Stomach (tissue), 9 donors: ENCODE measurements around the gene CFAP65. TPM values are rescaled to one million over a fixed set of nuclear protein-coding genes. Genes with fewer than 3 reads are reported as not detected.

Experiments used
- DNase-seq, 2 donors: peaks; one replicate each; pipeline versions ENCODE4 v3.0.0 to v3.0.0-alpha.2; 2013 to 2019
- H3K27ac ChIP-seq, 5 donors: fragments of 200-600 bp in 4 of 5; sonication (generic) in 4 of 5; one replicate each; pipeline ENCODE4 v1.5.1; 2013 to 2019; ENCODE audit warnings: mild to moderate bottlenecking in 1 of 5, moderate library complexity in 1 of 5
- H3K27me3 ChIP-seq, 3 donors: fragments of 200-600 bp; sonication (generic); one replicate each; pipeline ENCODE4 v1.5.1; 2017 to 2019; ENCODE audit warnings: mixed run types in 1 of 3
- H3K36me3 ChIP-seq, 4 donors: fragments of 200-600 bp; sonication (generic); 1 replicate in 3 of 4; 2 replicates in 1 of 4; pipeline ENCODE4 v1.5.1; 2016 to 2019
- H3K4me1 ChIP-seq, 4 donors: fragments of 200-600 bp; sonication (generic); one replicate each; pipeline ENCODE4 v1.5.1; 2016 to 2019
- H3K4me3 ChIP-seq, 4 donors: fragments of 200-600 bp; sonication (generic) in 3 of 4; one replicate each; pipeline ENCODE4 v1.5.1; 2016 to 2019; ENCODE audit warnings: mild to moderate bottlenecking in 1 of 4
- H3K9me3 ChIP-seq, 4 donors: fragments of 200-600 bp; sonication (generic); one replicate each; pipeline ENCODE4 v1.5.1; 2016 to 2019
- EP300 ChIP-seq: sonication (generic); formaldehyde crosslinking; IDR thresholded peaks from one replicate; pipeline ENCODE4 v1.6.1; 2017; ENCODE audit warnings: antibody characterized with exemption
- POLR2A ChIP-seq, 4 donors: fragments of 450-650 bp; IDR thresholded peaks; one replicate each; pipeline ENCODE4 v1.6.1; 2016; ENCODE audit warnings: antibody characterized with exemption in 4 of 4, control low read depth in 2 of 4, mild to moderate bottlenecking in 1 of 4, moderate library complexity in 1 of 4
- POLR2AphosphoS5 ChIP-seq, 3 donors: sonication (generic); formaldehyde crosslinking; IDR thresholded peaks; one replicate each; pipeline ENCODE4 v1.6.1; 2016; ENCODE audit warnings: antibody characterized with exemption in 3 of 3
- WGBS, 5 donors: extraction: QIAGEN DNeasy Blood & Tissue Kit in 3 of 5; methylation state at CpG; one replicate each; pipeline versions ENCODE4 v1.1.5 to v1.1.7; 2013 to 2018; 5-methylcytosine and 5-hydroxymethylcytosine counted together
- intact Hi-C: fragments of 100-400 bp; cut with DNase I; formaldehyde crosslinking; loops from one replicate; pipeline ENCODE4 v1.15.1; 2023; ENCODE audit warnings: low total_unique reads
- polyA plus RNA-seq, 3 donors: library from polyadenylated mRNA; stranded (reverse); fragments of 200-250 nt; gene quantifications; one replicate each; pipeline ENCODE4 v1.2.3, GENCODE V29; 2013
- total RNA-seq, 5 donors: library from RNA; depleted of rRNA; stranded (reverse); fragments of >200 nt; gene quantifications; one replicate each; pipeline versions ENCODE4 v1.1.0 to v1.2.3, GENCODE V29; 2014 to 2016
- TF ChIP-seq, protein P1 (sequence below), 7 experiments: fragments of 450-650 bp in 4 of 7; fragments of 200-600 bp in 3 of 7; sonication (generic) in 3 of 7; IDR thresholded peaks; one replicate each; pipeline ENCODE4 v1.5.1; 2016 to 2019; ENCODE audit warnings: antibody characterized with exemption in 7 of 7, control low read depth in 2 of 7, mild to moderate bottlenecking in 1 of 7
- donor health status: healthy with polysubstance abuse.
- donor health status: Bipolar disorder and iron deficiency.
- donor health status: healthy.

The CFAP65 gene
- total and polyA plus RNA-seq, 8 donors = 0.10 to 2.6 TPM; not detected in 6

DNA sequence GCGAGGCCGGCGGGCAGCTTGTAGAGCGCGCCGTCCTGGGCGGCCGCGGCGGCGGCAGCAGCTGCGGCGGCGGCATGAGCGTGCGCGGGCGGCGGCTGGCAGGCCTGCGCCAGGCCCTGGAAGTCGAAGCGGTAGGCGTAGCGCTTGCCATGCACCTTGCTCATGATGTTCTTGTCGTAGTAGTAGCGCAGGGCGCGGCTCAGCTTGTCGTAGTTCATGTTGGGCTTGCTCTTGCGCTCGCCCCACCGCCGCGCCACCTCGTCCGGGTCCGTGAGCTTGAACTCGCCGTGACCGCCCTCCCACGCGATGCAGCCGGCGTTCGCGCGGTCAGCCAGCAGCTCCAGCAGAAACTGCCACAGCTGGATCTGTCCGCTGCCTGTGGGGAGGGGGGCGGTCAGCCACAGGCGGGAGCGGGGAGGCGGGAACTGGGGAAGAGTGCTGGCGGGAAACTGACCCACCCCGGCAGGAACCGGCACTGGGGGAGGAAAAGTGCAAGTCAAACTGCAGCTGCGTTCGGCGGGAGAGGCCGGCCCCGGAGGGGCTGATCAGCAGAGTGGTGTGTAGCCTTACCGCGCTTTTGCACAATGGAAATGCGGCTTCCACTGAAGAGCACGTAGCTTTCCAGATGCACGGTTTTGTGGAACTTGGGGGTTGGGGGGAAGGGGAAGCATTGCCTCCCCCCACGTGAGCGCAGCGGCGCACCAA lies 59.3 kb downstream of the CFAP65 start:
- intact Hi-C loops = no loop called here
- no peaks in the 10 kb centered on the region for H3K9me3 ChIP-seq
- WGBS, 5 donors = 1 to 3% (median 2%) methylated on average over 19 to 69 of the region's 69 CpGs
- H3K4me1 ChIP-seq = peaks cover 37 to 60% (median 53%) of the 10 kb centered on the region in 4 donors
- peak overlapping the region; percentile 23 to 47 (median 33) for H3K4me3 ChIP-seq
- TF ChIP-seq, protein P1, sequence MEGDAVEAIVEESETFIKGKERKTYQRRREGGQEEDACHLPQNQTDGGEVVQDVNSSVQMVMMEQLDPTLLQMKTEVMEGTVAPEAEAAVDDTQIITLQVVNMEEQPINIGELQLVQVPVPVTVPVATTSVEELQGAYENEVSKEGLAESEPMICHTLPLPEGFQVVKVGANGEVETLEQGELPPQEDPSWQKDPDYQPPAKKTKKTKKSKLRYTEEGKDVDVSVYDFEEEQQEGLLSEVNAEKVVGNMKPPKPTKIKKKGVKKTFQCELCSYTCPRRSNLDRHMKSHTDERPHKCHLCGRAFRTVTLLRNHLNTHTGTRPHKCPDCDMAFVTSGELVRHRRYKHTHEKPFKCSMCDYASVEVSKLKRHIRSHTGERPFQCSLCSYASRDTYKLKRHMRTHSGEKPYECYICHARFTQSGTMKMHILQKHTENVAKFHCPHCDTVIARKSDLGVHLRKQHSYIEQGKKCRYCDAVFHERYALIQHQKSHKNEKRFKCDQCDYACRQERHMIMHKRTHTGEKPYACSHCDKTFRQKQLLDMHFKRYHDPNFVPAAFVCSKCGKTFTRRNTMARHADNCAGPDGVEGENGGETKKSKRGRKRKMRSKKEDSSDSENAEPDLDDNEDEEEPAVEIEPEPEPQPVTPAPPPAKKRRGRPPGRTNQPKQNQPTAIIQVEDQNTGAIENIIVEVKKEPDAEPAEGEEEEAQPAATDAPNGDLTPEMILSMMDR (IDR thresholded peaks at IDR 0.05) = no peak
- TF ChIP-seq EP300 = no peak
- no peak for TF ChIP-seq POLR2A (IDR thresholded peaks at IDR 0.05)
- TF ChIP-seq POLR2AphosphoS5 (IDR thresholded peaks at IDR 0.05) = no peak
- H3K36me3 ChIP-seq = no peaks in the 10 kb centered on the region
- peaks cover 46 to 100% (median 86%) of the 10 kb centered on the region in 3 donors for H3K27me3 ChIP-seq
- no peak overlapping the region for H3K27ac ChIP-seq
- DNase-seq = peak; percentile 52 to 80

DNA sequence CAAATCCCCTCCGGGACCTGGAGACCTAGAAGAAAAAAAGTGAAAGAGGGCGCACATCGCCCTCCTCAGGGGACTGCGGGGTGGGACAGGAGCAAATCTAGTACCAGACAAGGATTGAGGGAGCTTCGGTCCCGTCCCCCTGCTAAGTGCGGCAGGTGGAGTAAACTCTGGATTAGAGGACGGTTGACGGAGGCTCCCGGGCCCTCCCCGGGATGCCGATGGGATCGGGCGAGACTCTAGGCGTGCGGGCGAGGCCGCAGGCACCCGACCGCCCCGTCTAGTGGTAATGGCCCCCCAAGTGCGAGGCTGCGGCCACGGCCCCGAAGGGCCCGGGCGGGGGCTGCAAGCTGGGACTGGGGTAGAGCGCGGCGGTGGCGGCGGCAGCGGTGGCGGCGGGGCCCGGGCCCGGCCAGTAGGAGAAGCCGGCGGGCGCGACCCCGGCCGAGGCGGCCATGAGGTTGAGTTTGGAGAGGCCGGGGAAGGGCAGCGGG lies 59.9 kb downstream of the CFAP65 start:
- 2 to 4% (median 3%) methylated on average over 30 to 46 of the region's 46 CpGs for WGBS, 5 donors
- Histone ChIP-seq H3K9me3 (no peaks in the 10 kb centered on the region), H3K27ac (no peak overlapping the region), H3K4me1 (peaks cover 37 to 60% (median 53%) of the 10 kb centered on the region in 4 donors), H3K36me3 (no peaks in the 10 kb centered on the region), H3K27me3 (peaks cover 46 to 99% (median 80%) of the 10 kb centered on the region in 3 donors), H3K4me3 (peak overlapping the region; percentile 23 to 47 (median 33))
- intact Hi-C loops = no loop called here
- no peak for TF ChIP-seq EP300
- TF ChIP-seq, protein P1 (IDR thresholded peaks at IDR 0.05) = no peak
- no peak for TF ChIP-seq POLR2A (IDR thresholded peaks at IDR 0.05)
- TF ChIP-seq POLR2AphosphoS5 (IDR thresholded peaks at IDR 0.05) = no peak
- DNase-seq = no peak

DNA sequence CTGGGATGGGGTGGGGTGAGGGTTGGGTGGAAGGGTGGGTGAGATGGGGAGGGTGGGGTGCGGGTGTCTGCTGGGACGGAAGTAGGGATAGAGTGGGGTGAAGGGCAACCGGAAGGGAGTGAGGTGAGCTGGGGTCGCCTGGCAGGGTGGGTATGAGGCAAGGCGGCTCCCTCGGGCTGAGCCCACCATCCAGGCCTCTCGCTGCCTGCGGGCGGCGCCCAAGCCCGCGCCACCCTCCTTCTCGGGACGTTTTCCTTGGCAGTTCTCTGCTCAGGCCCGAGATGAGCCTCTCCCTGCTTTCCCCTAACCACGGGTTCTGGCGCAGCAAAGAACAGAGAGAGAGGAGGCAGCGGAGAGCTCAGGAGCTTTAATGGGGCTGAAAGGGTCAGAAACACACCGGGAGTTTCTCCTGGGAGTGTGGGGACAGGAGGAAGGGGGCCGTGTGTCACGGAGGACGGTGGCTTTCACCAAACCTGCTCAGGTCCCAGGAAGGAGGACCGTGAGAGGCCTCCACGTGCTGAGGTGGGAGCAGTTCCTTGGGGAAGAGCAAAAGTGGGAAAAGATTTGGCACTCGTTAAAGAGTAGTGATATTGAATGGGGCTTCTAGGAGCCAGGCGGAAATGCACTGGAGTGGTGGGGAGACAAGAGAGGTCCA lies 60.5 kb downstream of the CFAP65 start:
- no peak for DNase-seq
- intact Hi-C loops = no loop called here
- H3K4me3 ChIP-seq = peak overlapping the region in 1 of 4 donors; percentile 47
- TF ChIP-seq EP300 (no peak), POLR2AphosphoS5 (IDR thresholded peaks at IDR 0.05) (no peak), POLR2A (IDR thresholded peaks at IDR 0.05) (no peak)
- TF ChIP-seq, protein P1 (IDR thresholded peaks at IDR 0.05) = no peak
- H3K36me3 ChIP-seq = no peaks in the 10 kb centered on the region
- no peak overlapping the region for H3K27ac ChIP-seq
- WGBS, 5 donors = 4 to 5% (median 4%) methylated on average over 25 to 26 of the region's 26 CpGs
- H3K9me3 ChIP-seq = no peaks in the 10 kb centered on the region
- H3K27me3 ChIP-seq = peaks cover 49 to 99% (median 74%) of the 10 kb centered on the region in 3 donors
- H3K4me1 ChIP-seq = peaks cover 37 to 60% (median 53%) of the 10 kb centered on the region in 4 donors

DNA sequence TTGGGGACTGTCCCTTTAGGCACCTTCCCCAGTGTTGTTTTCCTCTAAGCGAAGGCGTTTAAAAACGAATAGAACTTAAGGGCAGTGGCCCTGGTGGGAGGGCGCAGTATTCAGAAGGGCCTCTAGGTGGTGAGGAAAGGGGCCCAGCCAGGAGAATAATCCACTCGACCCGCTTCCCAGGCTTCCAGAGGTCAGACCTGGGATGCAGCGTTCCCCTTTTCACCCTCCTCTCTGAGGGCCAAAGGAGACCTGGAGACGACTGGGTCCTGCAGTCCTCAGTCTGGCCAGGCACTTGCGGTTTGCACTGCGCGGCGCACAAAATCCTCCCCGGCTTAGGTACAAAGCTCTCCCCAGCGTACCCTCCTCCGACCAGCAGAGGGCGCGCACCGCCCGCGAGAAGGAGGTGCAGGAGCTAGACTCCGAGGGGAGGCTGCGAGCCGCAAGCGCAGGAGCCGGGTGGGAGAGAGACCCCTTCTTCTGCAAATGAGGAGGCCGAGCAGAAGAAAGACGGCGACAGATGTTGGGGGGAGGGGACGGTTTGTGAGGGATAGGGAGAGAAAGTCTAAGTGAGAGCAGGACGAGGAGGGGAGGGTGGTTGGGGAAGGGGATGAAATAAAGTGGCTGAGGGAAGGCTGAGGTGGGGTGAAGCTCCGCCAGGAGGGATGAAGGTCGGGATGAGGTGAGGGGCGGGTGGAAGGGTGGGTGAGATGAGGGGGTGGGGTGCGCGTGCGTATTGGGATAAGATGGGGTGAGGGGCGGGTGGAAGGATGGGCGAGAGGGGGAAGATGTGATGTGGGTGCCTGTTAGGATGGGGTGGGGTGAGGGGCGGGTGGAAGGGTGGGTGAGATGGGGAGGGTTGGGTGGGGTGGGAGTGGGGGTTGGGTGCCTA lies 61.2 kb downstream of the CFAP65 start:
- no peaks in the 10 kb centered on the region for H3K36me3 ChIP-seq
- peaks cover 43 to 99% (median 67%) of the 10 kb centered on the region in 3 donors for H3K27me3 ChIP-seq
- peak overlapping the region in 3 of 4 donors; percentile 19 to 47 (median 24) for H3K4me3 ChIP-seq
- H3K9me3 ChIP-seq = no peaks in the 10 kb centered on the region
- WGBS, 5 donors = 1 to 2% (median 1%) methylated on average over 35 to 39 of the region's 39 CpGs
- intact Hi-C loops = no loop called here
- TF ChIP-seq POLR2AphosphoS5 (IDR thresholded peaks at IDR 0.05) = no peak
- TF ChIP-seq, protein P1 (IDR thresholded peaks at IDR 0.05) = peak in 5 of 7 experiments; percentile 89 to 93 (median 91)
- peaks cover 35 to 54% (median 46%) of the 10 kb centered on the region in 4 donors for H3K4me1 ChIP-seq
- H3K27ac ChIP-seq = no peak overlapping the region
- peak; percentile 89 to 94 for DNase-seq
